Measurements from ENCODE around the gene NUP188.

Gene NUP188

DNA sequence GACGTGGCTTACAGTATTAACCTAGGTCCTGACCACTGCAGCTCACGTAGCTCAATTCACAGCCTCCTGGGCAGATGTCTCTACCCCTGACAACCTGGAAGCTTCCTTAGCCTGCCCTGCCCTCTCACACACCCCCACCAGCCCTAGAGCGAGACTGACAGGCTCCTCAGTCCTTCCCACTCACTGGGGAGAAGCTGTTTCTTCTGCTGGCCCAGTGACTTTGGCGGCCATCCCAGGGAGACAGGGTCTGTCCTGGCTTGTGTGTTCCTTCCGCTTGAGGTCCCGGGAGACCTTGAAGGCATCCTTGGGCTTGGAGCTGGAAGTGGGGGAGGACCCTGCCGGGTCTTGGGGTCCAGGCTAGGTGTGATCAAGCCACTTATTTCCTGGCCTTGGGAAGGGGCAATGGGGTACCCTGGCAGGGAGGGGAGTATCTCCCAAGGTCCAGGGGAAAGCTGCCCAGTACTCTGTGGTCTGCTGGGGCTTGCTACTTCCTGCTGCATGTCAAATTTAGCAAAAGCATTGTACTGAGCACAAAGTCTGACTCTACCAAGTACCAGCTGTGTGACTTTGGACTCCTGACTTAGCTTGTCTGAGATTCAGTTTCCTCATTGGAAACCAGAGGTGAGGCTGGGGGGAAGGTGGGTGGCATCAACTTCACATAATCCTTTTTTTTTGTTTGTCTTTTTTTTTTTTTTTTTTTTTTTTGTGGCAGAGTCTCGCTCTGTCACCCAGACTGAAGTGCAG, 90.8 kb downstream of the NUP188 start:
- no peak overlapping the region for H3K4me3 ChIP-seq (ENCODE audit: low read depth, low read length)
- H3K9ac ChIP-seq (ENCODE audit: low read depth, low read length): no peak overlapping the region

DNA sequence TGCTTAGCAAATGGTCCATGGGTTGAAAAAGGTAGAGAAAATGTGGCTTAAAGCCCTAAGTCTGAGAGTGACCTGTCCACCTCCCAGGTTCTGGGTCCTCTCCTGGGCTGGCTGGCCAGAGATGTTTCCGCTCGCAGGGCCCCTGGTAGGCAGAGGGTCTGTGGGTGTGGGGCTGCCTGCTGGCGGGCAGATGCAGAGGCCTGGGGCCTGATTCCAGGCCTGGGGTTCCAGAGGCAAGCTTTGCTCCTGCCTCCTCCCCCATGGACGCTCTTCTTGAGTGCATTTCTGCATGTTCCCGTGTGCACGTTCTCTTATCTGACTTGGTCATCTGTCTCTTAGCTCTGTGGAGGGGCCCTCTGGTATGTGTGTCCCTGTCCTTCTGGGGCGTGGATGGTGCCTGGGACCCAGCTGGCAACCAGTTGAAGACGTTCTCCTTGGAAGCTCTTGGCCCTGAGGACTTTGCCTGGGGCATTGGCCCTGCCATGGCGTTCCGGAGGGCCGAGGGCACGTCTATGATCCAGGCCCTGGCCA, 92.7 kb downstream of the NUP188 start:
- Histone ChIP-seq H3K4me3 (ENCODE audit: low read depth, low read length) (no peak overlapping the region), H3K9me3 (ENCODE audit: control insufficient read depth, insufficient read depth, low read length) (no peaks in the 10 kb centered on the region), H3K36me3 (ENCODE audit: control insufficient read depth, insufficient read depth, low read length) (peaks cover 20% of the 10 kb centered on the region), H3K9ac (ENCODE audit: low read depth, low read length) (no peak overlapping the region), H3K4me1 (ENCODE audit: control insufficient read depth, insufficient read depth, low read length) (no peaks in the 10 kb centered on the region), H3K27me3 (ENCODE audit: control insufficient read depth, insufficient read depth, low read length) (no peaks in the 10 kb centered on the region)

More for the DNA sequence above, 90.8 kb downstream of the NUP188 start:
- Histone ChIP-seq H3K27me3 (ENCODE audit: control insufficient read depth, insufficient read depth, low read length) (no peaks in the 10 kb centered on the region), H3K9me3 (ENCODE audit: control insufficient read depth, insufficient read depth, low read length) (no peaks in the 10 kb centered on the region), H3K4me1 (ENCODE audit: control insufficient read depth, insufficient read depth, low read length) (no peaks in the 10 kb centered on the region), H3K36me3 (ENCODE audit: control insufficient read depth, insufficient read depth, low read length) (peaks cover 19% of the 10 kb centered on the region)

DNA sequence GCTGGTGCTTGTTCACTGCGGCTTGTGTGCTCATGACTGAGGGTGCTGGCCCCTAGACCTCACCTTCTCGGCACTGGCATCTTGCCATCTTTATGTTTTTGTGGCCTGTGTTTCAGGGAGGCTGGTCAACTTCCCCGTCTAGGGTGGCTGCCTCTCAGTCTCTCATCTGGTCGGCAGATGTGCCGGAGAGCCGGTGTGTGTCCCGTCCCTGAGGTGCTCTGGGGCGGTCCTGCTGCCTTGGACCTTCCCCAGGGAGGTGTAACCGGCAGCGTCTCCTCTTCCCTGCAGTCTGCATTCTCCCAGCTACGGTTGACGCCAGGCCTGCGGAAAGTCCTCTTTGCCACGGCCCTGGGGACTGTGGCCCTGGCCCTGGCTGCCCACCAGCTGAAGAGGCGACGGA, 94.5 kb downstream of the NUP188 start:
- H3K9me3 ChIP-seq (ENCODE audit: control insufficient read depth, insufficient read depth, low read length): no peaks in the 10 kb centered on the region

DNA sequence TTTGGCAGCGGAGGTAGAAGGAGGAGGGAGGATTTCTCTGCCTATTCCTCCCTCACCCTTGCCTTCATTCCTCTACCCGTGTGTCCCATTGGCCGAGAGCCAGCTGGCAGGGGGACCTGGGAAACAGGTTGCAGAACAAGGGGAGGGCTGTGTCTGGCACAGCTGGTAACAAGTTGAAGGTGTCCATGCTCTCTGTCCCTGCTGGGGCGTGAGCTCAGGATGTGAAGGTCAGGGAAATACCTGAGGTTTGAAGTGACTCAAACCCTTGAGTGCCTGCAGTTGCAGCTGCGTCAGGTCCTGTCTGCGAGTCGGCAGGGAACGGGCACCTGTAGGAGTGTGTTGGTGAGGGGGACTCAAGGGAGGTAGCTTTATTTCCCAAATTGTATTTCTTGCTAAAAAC, 105.1 kb downstream of the NUP188 start:
- H3K4me1 ChIP-seq (ENCODE audit: control insufficient read depth, insufficient read depth, low read length): no peaks in the 10 kb centered on the region
- no peak overlapping the region for H3K4me3 ChIP-seq (ENCODE audit: low read depth, low read length)
- no peak overlapping the region for H3K9ac ChIP-seq (ENCODE audit: low read depth, low read length)
- peaks cover 36% of the 10 kb centered on the region for H3K36me3 ChIP-seq (ENCODE audit: control insufficient read depth, insufficient read depth, low read length)
- H3K9me3 ChIP-seq (ENCODE audit: control insufficient read depth, insufficient read depth, low read length): no peaks in the 10 kb centered on the region
- H3K27me3 ChIP-seq (ENCODE audit: control insufficient read depth, insufficient read depth, low read length): no peaks in the 10 kb centered on the region

More for the DNA sequence above, 94.5 kb downstream of the NUP188 start:
- peaks cover 25% of the 10 kb centered on the region for H3K36me3 ChIP-seq (ENCODE audit: control insufficient read depth, insufficient read depth, low read length)
- H3K4me1 ChIP-seq (ENCODE audit: control insufficient read depth, insufficient read depth, low read length): no peaks in the 10 kb centered on the region
- no peaks in the 10 kb centered on the region for H3K27me3 ChIP-seq (ENCODE audit: control insufficient read depth, insufficient read depth, low read length)
- H3K4me3 ChIP-seq (ENCODE audit: low read depth, low read length): no peak overlapping the region
- no peak overlapping the region for H3K9ac ChIP-seq (ENCODE audit: low read depth, low read length)

DNA sequence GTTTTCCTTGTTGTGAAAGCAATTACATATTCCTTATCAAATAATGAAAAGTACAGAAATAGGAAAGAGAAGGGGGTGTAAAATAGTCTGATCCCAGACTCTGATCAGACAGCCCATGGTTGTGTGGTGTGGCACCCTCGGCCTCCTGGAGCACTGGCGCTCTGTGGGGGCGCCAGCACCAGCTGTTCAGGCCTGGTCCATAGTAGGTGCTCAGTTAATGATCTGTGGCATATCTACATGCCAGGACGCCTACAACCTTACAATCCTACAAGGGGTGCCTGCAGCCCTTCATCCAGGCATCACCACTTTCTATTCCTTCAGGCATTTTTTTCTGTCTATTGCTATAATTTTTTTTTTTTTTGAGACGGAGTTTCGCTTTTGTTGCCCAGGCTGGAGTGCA, 105.5 kb downstream of the NUP188 start:
- Histone ChIP-seq H3K9ac (ENCODE audit: low read depth, low read length) (no peak overlapping the region), H3K36me3 (ENCODE audit: control insufficient read depth, insufficient read depth, low read length) (peaks cover 33% of the 10 kb centered on the region), H3K9me3 (ENCODE audit: control insufficient read depth, insufficient read depth, low read length) (no peaks in the 10 kb centered on the region), H3K4me3 (ENCODE audit: low read depth, low read length) (no peak overlapping the region), H3K4me1 (ENCODE audit: control insufficient read depth, insufficient read depth, low read length) (no peaks in the 10 kb centered on the region), H3K27me3 (ENCODE audit: control insufficient read depth, insufficient read depth, low read length) (no peaks in the 10 kb centered on the region)

DNA sequence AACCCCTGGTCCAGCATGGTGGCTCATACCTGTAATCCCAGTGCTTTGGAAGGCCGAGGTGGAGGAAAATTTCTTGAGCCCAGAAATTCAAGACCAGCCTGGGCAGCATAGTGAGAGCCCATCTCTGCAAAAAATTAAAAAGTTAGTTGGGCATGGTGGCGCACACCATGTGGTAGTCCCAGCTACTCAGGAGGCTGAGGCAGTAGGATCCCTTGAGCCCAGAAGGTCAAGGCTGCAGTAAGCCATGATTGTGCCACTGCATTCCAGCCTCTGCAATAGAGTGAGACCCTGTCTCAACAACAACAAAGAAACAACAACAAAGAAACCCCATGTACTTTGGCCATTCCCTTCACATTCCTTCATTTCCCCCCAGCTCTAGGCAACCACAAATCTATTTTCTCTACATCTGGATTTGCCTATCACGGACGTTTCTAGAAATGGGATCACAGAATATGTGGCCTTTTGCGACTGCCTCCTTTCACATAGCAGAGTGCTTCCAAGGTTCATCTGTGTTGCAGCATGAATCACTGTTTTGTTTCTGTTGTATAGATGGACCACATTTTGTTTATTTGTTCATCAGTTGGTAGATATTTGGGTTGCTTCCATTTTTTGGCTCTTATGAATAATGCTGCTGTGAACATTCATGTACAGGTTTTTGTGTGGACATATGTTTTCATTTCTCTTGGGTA, 106.8 kb downstream of the NUP188 start:
- H3K4me1 ChIP-seq (ENCODE audit: control insufficient read depth, insufficient read depth, low read length): no peaks in the 10 kb centered on the region
- no peak overlapping the region for H3K9ac ChIP-seq (ENCODE audit: low read depth, low read length)
- no peaks in the 10 kb centered on the region for H3K9me3 ChIP-seq (ENCODE audit: control insufficient read depth, insufficient read depth, low read length)
- no peak overlapping the region for H3K4me3 ChIP-seq (ENCODE audit: low read depth, low read length)
- no peaks in the 10 kb centered on the region for H3K27me3 ChIP-seq (ENCODE audit: control insufficient read depth, insufficient read depth, low read length)
- H3K36me3 ChIP-seq (ENCODE audit: control insufficient read depth, insufficient read depth, low read length): peaks cover 26% of the 10 kb centered on the region
